Bronchial epithelial cell (primary cell): Measurements from ENCODE around the gene ABCC1. TPM values are rescaled to one million over a fixed set of nuclear protein-coding genes. Genes with fewer than 3 reads are reported as not detected.
"Not testable (repeated sequence)": the region's sequence is repeated elsewhere in the genome, so short reads cannot be mapped to it uniquely, and the experiment has no call there.

Experiments
- DNase-seq: peaks from one replicate; pipeline ENCODE4 v3.0.0-alpha.2; 2010; ENCODE audit warnings: low read depth
- FAIRE-seq: peaks from 2 replicates; lab custom pipeline; 2011; peaks lifted over from hg19 to GRCh38; lab: Jason Lieb, UNC
- H3K27me3 ChIP-seq: 2 replicates; pipeline ENCODE4 v1.5.1; 2011; ENCODE audit warnings: low read length; ENCODE audit not compliant: control insufficient read depth, insufficient read depth
- H3K36me3 ChIP-seq: 2 replicates; pipeline ENCODE4 v1.5.1; 2011; ENCODE audit warnings: low read length; ENCODE audit not compliant: control insufficient read depth, insufficient read depth
- H3K4me3 ChIP-seq: 2 replicates; pipeline ENCODE4 v1.5.1; 2011; ENCODE audit warnings: mild to moderate bottlenecking, low read depth, low read length, control low read depth
- CTCF ChIP-seq: IDR thresholded peaks from 2 replicates; pipeline ENCODE4 v1.5.1; 2011; ENCODE audit warnings: mild to moderate bottlenecking, moderate library complexity, low read length, control low read depth, inconsistent platforms; ENCODE audit not compliant: insufficient read depth, severe bottlenecking
- total RNA-seq: library from RNA; depleted of rRNA; stranded (reverse); fragments of >200 nt; gene quantifications from 2 replicates; pipeline ENCODE4 v1.2.1, GENCODE V29; 2014

The ABCC1 gene
- total RNA-seq, 1 donor from 2014 or later = 31.3 TPM

GRCh38 chr16:15907863-15908478, 41.4 kb upstream of the ABCC1 start:
- DNase-seq = peak; percentile 41
- H3K36me3 ChIP-seq = no peaks in the 10 kb centered on the region
- H3K4me3 ChIP-seq = no peak overlapping the region
- no peak for TF ChIP-seq CTCF
- FAIRE-seq = no peak
- H3K27me3 ChIP-seq = no peaks in the 10 kb centered on the region

GRCh38 chr16:15911198-15911597, 38.2 kb upstream of the ABCC1 start:
- TF ChIP-seq CTCF = no peak
- Histone ChIP-seq H3K27me3 (no peaks in the 10 kb centered on the region), H3K36me3 (no peaks in the 10 kb centered on the region), H3K4me3 (no peak overlapping the region)
- DNase-seq = no peak
- no peak for FAIRE-seq

- DNase-seq (no peak), FAIRE-seq (no peak)
- TF ChIP-seq CTCF = no peak
- Histone ChIP-seq H3K36me3 (no peaks in the 10 kb centered on the region), H3K4me3 (no peak overlapping the region), H3K27me3 (no peaks in the 10 kb centered on the region)
These were observed 36.2 kb upstream of the ABCC1 start for GRCh38 chr16:15913046-15913698.

- TF ChIP-seq CTCF = no peak
- H3K27me3 ChIP-seq = no peaks in the 10 kb centered on the region
- H3K4me3 ChIP-seq = no peak overlapping the region
- FAIRE-seq (no peak), DNase-seq (no peak)
- H3K36me3 ChIP-seq = no peaks in the 10 kb centered on the region
These were observed 33.8 kb upstream of the ABCC1 start for GRCh38 chr16:15915555-15916081.

GRCh38 chr16:15916323-15916722, 33.1 kb upstream of the ABCC1 start:
- no peak for FAIRE-seq
- TF ChIP-seq CTCF = no peak
- H3K4me3 ChIP-seq = no peak overlapping the region
- no peak for DNase-seq
- H3K36me3 ChIP-seq = no peaks in the 10 kb centered on the region
- H3K27me3 ChIP-seq = no peaks in the 10 kb centered on the region

- H3K27me3 ChIP-seq, H3K36me3 ChIP-seq, DNase-seq, FAIRE-seq, H3K4me3 ChIP-seq: not testable (repeated sequence)
These were observed 31.1 kb upstream of the ABCC1 start for GRCh38 chr16:15918314-15918713.
